HG02642 (cell line): Measurements from ENCODE around the gene CHSY1.

Experiments
- ATAC-seq: cut with Tn5 transposase; IDR thresholded peaks from one replicate; pipeline ENCODE4 v1.9.1; 2021; ENCODE audit warnings: mild to moderate bottlenecking; ENCODE audit not compliant: unreplicated experiment, poor library complexity

The CHSY1 gene

GRCh38 chr15:101246824-101247745 lies 4.8 kb downstream of the CHSY1 start:
- no peak for ATAC-seq

- ATAC-seq, result no peak
Observed at GRCh38 chr15:101246391-101246790, 5.5 kb downstream of the CHSY1 start.

- ATAC-seq, result no peak
Observed at GRCh38 chr15:101244889-101245668, 6.8 kb downstream of the CHSY1 start.

GRCh38 chr15:101244036-101244781 lies 7.6 kb downstream of the CHSY1 start:
- no peak for ATAC-seq

- no peak for ATAC-seq
Observed at GRCh38 chr15:101243420-101243819, 8.4 kb downstream of the CHSY1 start.

- ATAC-seq, result no peak
Observed at GRCh38 chr15:101242999-101243336, 8.9 kb downstream of the CHSY1 start.

GRCh38 chr15:101242160-101242998 lies 9.5 kb downstream of the CHSY1 start:
- peak; percentile 74 for ATAC-seq

GRCh38 chr15:101240358-101240757 lies 11.5 kb downstream of the CHSY1 start:
- no peak for ATAC-seq

GRCh38 chr15:101239724-101240136 lies 12.1 kb downstream of the CHSY1 start:
- no peak for ATAC-seq

- no peak for ATAC-seq
Observed at GRCh38 chr15:101237251-101237650, 14.6 kb downstream of the CHSY1 start.

- no peak for ATAC-seq
Observed at GRCh38 chr15:101233651-101234280, 18.1 kb downstream of the CHSY1 start.

- ATAC-seq, result no peak
Observed at GRCh38 chr15:101232677-101233076, 19.2 kb downstream of the CHSY1 start.

GRCh38 chr15:101228313-101228712 lies 23.5 kb downstream of the CHSY1 start:
- no peak for ATAC-seq

GRCh38 chr15:101225658-101226057 lies 26.2 kb downstream of the CHSY1 start:
- no peak for ATAC-seq

GRCh38 chr15:101221902-101222301 lies 29.9 kb downstream of the CHSY1 start:
- ATAC-seq, result no peak

- no peak for ATAC-seq
Observed at GRCh38 chr15:101220060-101220459, 31.8 kb downstream of the CHSY1 start.

- no peak for ATAC-seq
Observed at GRCh38 chr15:101219441-101219840, 32.4 kb downstream of the CHSY1 start.

GRCh38 chr15:101217446-101217845 lies 34.4 kb downstream of the CHSY1 start:
- ATAC-seq, result no peak

GRCh38 chr15:101216100-101216499 lies 35.7 kb downstream of the CHSY1 start:
- no peak for ATAC-seq
